Measurements from ENCODE around the gene CHCHD4. TPM values are rescaled to one million over a fixed set of nuclear protein-coding genes. Genes with fewer than 3 reads are reported as not detected.

The CHCHD4 gene
- polyA plus RNA-seq, 1 donor from 2014 or later: 24.6 TPM

- H3K9me2 ChIP-seq (ENCODE audit: insufficient read depth, low read length): no peaks in the 10 kb centered on the region
- no peaks in the 10 kb centered on the region for H3F3A ChIP-seq (ENCODE audit: insufficient read depth, low read length, poor library complexity, severe bottlenecking)
- no peak overlapping the region for H3K4me2 ChIP-seq (ENCODE audit: low read length)
- no peak for TF ChIP-seq MXI1 (conservative IDR thresholded peaks at IDR 0.05; ENCODE audit: poor library complexity, severe bottlenecking)
- TF ChIP-seq EZH2 (IDR thresholded peaks at IDR 0.05; ENCODE audit: borderline replicate concordance, insufficient read depth, low read length, poor library complexity, severe bottlenecking): no peak
- TF ChIP-seq SMC3 (conservative IDR thresholded peaks at IDR 0.05; ENCODE audit: poor library complexity): no peak
- no peak for TF ChIP-seq REST (IDR thresholded peaks at IDR 0.05; ENCODE audit: borderline replicate concordance)
- no peak for TF ChIP-seq TAF1 (IDR thresholded peaks at IDR 0.05; ENCODE audit: low read depth)
- no peak for TF ChIP-seq CTCF (IDR thresholded peaks at IDR 0.05; ENCODE audit: poor library complexity, severe bottlenecking)
- no peak for TF ChIP-seq POLR2AphosphoS5 (IDR thresholded peaks at IDR 0.05)
- TF ChIP-seq EP300 (conservative IDR thresholded peaks at IDR 0.05; ENCODE audit: poor library complexity, severe bottlenecking): no peak
- TF ChIP-seq RAD21 (conservative IDR thresholded peaks at IDR 0.05): no peak
- H2AFZ ChIP-seq (ENCODE audit: low read depth, low read length): no peak overlapping the region
- peaks cover 25% of the 10 kb centered on the region for H3K36me3 ChIP-seq (ENCODE audit: insufficient read depth, low read length)
- H3K27ac ChIP-seq (ENCODE audit: low read length): peak overlapping the region; percentile 45
- no peaks in the 10 kb centered on the region for H3K9me3 ChIP-seq (ENCODE audit: low read length)
- H3K27me3 ChIP-seq (ENCODE audit: insufficient read depth, low read depth, low read length): no peaks in the 10 kb centered on the region
- H4K20me1 ChIP-seq (ENCODE audit: insufficient read depth): no peaks in the 10 kb centered on the region
- no peak overlapping the region for H3K4me3 ChIP-seq (ENCODE audit: low read length)
- no peaks in the 10 kb centered on the region for H3K79me2 ChIP-seq (replicated peaks; ENCODE audit: insufficient read depth, low read length)
- H3K9ac ChIP-seq (ENCODE audit: low read length): peak overlapping the region; percentile 2
These were observed 18.9 kb upstream of the CHCHD4 start for GRCh38 chr3:14143271-14144225.

GRCh38 chr3:14142567-14143270 lies 18.0 kb upstream of the CHCHD4 start:
- Histone ChIP-seq H3K9ac (ENCODE audit: low read length) (no peak overlapping the region), H3K79me2 (replicated peaks; ENCODE audit: insufficient read depth, low read length) (no peaks in the 10 kb centered on the region), H3K9me3 (ENCODE audit: low read length) (no peaks in the 10 kb centered on the region), H3K36me3 (ENCODE audit: insufficient read depth, low read length) (peaks cover 25% of the 10 kb centered on the region), H2AFZ (ENCODE audit: low read depth, low read length) (no peak overlapping the region), H4K20me1 (ENCODE audit: insufficient read depth) (no peaks in the 10 kb centered on the region), H3K27ac (ENCODE audit: low read length) (no peak overlapping the region), H3K4me3 (ENCODE audit: low read length) (no peak overlapping the region), H3F3A (ENCODE audit: insufficient read depth, low read length, poor library complexity, severe bottlenecking) (no peaks in the 10 kb centered on the region), H3K9me2 (ENCODE audit: insufficient read depth, low read length) (no peaks in the 10 kb centered on the region), H3K27me3 (ENCODE audit: insufficient read depth, low read depth, low read length) (no peaks in the 10 kb centered on the region), H3K4me2 (ENCODE audit: low read length) (no peak overlapping the region)
- no peak for TF ChIP-seq EZH2 (IDR thresholded peaks at IDR 0.05; ENCODE audit: borderline replicate concordance, insufficient read depth, low read length, poor library complexity, severe bottlenecking)
- no peak for TF ChIP-seq TAF1 (IDR thresholded peaks at IDR 0.05; ENCODE audit: low read depth)
- no peak for TF ChIP-seq SMC3 (conservative IDR thresholded peaks at IDR 0.05; ENCODE audit: poor library complexity)
- no peak for TF ChIP-seq EP300 (conservative IDR thresholded peaks at IDR 0.05; ENCODE audit: poor library complexity, severe bottlenecking)

Measured in neural cell (in vitro differentiated cells).